WTC11 (cell line): ENCODE data around the gene FHL3.

Source experiments
- ATF1 ChIP-seq: sonication (generic); formaldehyde crosslinking; IDR thresholded peaks from 2 replicates; pipeline ENCODE4 v1.8.1; 2023; ENCODE audit warnings: mild to moderate bottlenecking, moderate library complexity, missing genetic modification reagents
- ELF4 ChIP-seq: sonication (generic); formaldehyde crosslinking; IDR thresholded peaks from 2 replicates; pipeline ENCODE4 v1.8.1; 2022; ENCODE audit warnings: low read depth, mild to moderate bottlenecking, moderate library complexity, missing genetic modification reagents
- FOXP1 ChIP-seq: sonication (generic); formaldehyde crosslinking; IDR thresholded peaks from 2 replicates; pipeline ENCODE4 v1.8.0; 2022; ENCODE audit warnings: missing genetic modification reagents, mild to moderate bottlenecking, moderate library complexity, borderline replicate concordance
- GABPB1 ChIP-seq: sonication (generic); formaldehyde crosslinking; IDR thresholded peaks from 2 replicates; pipeline ENCODE4 v1.8.1; 2023; ENCODE audit warnings: mild to moderate bottlenecking, missing genetic modification reagents
- JUN ChIP-seq: sonication (generic); formaldehyde crosslinking; IDR thresholded peaks from 2 replicates; pipeline ENCODE4 v1.8.0; 2023; ENCODE audit warnings: mild to moderate bottlenecking, missing genetic modification reagents
- MAX ChIP-seq: sonication (generic); formaldehyde crosslinking; IDR thresholded peaks from 2 replicates; pipeline ENCODE4 v1.8.0; 2022; ENCODE audit warnings: mild to moderate bottlenecking, missing genetic modification reagents
- NFATC4 ChIP-seq: fragments of 250-450 bp; sonication (Bioruptor Pico); IDR thresholded peaks from 2 replicates; pipeline ENCODE4 v1.9.0; 2021; ENCODE audit warnings: mild to moderate bottlenecking
- NFE2L1 ChIP-seq: sonication (generic); formaldehyde crosslinking; IDR thresholded peaks from 2 replicates; pipeline ENCODE4 v1.8.1; 2023; ENCODE audit warnings: missing genetic modification reagents
- NFYB ChIP-seq: sonication (generic); formaldehyde crosslinking; conservative IDR thresholded peaks from 2 replicates; pipeline ENCODE4 v1.8.0; 2022; ENCODE audit warnings: low read depth, missing genetic modification reagents
- NR2C2 ChIP-seq: sonication (generic); formaldehyde crosslinking; IDR thresholded peaks from 2 replicates; pipeline ENCODE4 v1.8.0; 2022; ENCODE audit warnings: mild to moderate bottlenecking, missing genetic modification reagents
- TCF7 ChIP-seq: sonication (generic); formaldehyde crosslinking; IDR thresholded peaks from 2 replicates; pipeline ENCODE4 v1.8.0; 2022; ENCODE audit warnings: mild to moderate bottlenecking, low read depth, missing genetic modification reagents, moderate library complexity
- ZNF396 ChIP-seq: fragments of 250-450 bp; sonication (Bioruptor Pico); IDR thresholded peaks from 2 replicates; pipeline ENCODE4 v1.8.0; 2021; ENCODE audit warnings: mild to moderate bottlenecking, moderate library complexity, borderline replicate concordance
- TF ChIP-seq, protein P1 (sequence below): fragments of 200-600 bp; IDR thresholded peaks from 2 replicates; pipeline ENCODE4 v1.8.0; 2022; ENCODE audit warnings: antibody characterized with exemption
- TF ChIP-seq, protein P2 (sequence below): sonication (generic); formaldehyde crosslinking; conservative IDR thresholded peaks from 2 replicates; pipeline ENCODE4 v1.8.1; 2023; ENCODE audit warnings: mild to moderate bottlenecking, low read depth, missing genetic modification reagents, moderate library complexity

- no peak for TF ChIP-seq ELF4 (CRISPR knock-in tag)
- TF ChIP-seq NFATC4 (CRISPR knock-in tag) = no peak
- TF ChIP-seq, protein P1, sequence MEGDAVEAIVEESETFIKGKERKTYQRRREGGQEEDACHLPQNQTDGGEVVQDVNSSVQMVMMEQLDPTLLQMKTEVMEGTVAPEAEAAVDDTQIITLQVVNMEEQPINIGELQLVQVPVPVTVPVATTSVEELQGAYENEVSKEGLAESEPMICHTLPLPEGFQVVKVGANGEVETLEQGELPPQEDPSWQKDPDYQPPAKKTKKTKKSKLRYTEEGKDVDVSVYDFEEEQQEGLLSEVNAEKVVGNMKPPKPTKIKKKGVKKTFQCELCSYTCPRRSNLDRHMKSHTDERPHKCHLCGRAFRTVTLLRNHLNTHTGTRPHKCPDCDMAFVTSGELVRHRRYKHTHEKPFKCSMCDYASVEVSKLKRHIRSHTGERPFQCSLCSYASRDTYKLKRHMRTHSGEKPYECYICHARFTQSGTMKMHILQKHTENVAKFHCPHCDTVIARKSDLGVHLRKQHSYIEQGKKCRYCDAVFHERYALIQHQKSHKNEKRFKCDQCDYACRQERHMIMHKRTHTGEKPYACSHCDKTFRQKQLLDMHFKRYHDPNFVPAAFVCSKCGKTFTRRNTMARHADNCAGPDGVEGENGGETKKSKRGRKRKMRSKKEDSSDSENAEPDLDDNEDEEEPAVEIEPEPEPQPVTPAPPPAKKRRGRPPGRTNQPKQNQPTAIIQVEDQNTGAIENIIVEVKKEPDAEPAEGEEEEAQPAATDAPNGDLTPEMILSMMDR = no peak
- TF ChIP-seq, protein P2, sequence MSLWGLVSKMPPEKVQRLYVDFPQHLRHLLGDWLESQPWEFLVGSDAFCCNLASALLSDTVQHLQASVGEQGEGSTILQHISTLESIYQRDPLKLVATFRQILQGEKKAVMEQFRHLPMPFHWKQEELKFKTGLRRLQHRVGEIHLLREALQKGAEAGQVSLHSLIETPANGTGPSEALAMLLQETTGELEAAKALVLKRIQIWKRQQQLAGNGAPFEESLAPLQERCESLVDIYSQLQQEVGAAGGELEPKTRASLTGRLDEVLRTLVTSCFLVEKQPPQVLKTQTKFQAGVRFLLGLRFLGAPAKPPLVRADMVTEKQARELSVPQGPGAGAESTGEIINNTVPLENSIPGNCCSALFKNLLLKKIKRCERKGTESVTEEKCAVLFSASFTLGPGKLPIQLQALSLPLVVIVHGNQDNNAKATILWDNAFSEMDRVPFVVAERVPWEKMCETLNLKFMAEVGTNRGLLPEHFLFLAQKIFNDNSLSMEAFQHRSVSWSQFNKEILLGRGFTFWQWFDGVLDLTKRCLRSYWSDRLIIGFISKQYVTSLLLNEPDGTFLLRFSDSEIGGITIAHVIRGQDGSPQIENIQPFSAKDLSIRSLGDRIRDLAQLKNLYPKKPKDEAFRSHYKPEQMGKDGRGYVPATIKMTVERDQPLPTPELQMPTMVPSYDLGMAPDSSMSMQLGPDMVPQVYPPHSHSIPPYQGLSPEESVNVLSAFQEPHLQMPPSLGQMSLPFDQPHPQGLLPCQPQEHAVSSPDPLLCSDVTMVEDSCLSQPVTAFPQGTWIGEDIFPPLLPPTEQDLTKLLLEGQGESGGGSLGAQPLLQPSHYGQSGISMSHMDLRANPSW (CRISPR knock-in tag) = no peak
- TF ChIP-seq GABPB1 = no peak
- TF ChIP-seq NFYB (CRISPR knock-in tag) = no peak
- no peak for TF ChIP-seq NR2C2 (CRISPR knock-in tag)
- TF ChIP-seq NFE2L1 = no peak
- TF ChIP-seq ZNF396 = no peak
- TF ChIP-seq MAX = no peak
- no peak for TF ChIP-seq FOXP1 (CRISPR knock-in tag)
- TF ChIP-seq ATF1 (CRISPR knock-in tag) = no peak
- no peak for TF ChIP-seq JUN (CRISPR knock-in tag)
- no peak for TF ChIP-seq TCF7 (CRISPR knock-in tag)
Measured at GRCh38 chr1:38018864-38019343, 13.6 kb upstream of the FHL3 start.
